Testis (tissue), 3 donors: ENCODE measurements around the gene CEP95. TPM values are rescaled to one million over a fixed set of nuclear protein-coding genes. Genes with fewer than 3 reads are reported as not detected.

Source experiments
- DNase-seq: peaks from one replicate; pipeline ENCODE4 v3.0.0-alpha.2; 2019
- H3K27ac ChIP-seq, 2 donors: fragments of 200-600 bp; sonication (generic); one replicate each; pipeline ENCODE4 v1.5.1; 2019
- H3K27me3 ChIP-seq: fragments of 200-600 bp; sonication (generic); one replicate; pipeline ENCODE4 v1.5.1; 2019
- H3K36me3 ChIP-seq: fragments of 200-600 bp; sonication (generic); one replicate; pipeline ENCODE4 v1.5.1; 2017; ENCODE audit warnings: low read depth; ENCODE audit errors: missing control alignments
- H3K4me1 ChIP-seq: fragments of 200-600 bp; sonication (generic); one replicate; pipeline ENCODE4 v1.5.1; 2019
- H3K4me3 ChIP-seq, 2 donors: fragments of 200-600 bp; sonication (generic); one replicate each; pipeline ENCODE4 v1.5.1; 2017 to 2019
- H3K9me3 ChIP-seq: fragments of 200-600 bp; sonication (generic); one replicate; pipeline ENCODE4 v1.5.1; 2017
- CTCF ChIP-seq, 3 experiments: fragments of 450-650 bp in 2 of 3; fragments of 200-600 bp in 1 of 3; sonication (generic) in 1 of 3; IDR thresholded peaks; one replicate each; pipeline ENCODE4 v1.5.1; 2016 to 2019; ENCODE audit warnings: antibody characterized with exemption in 3 of 3, mild to moderate bottlenecking in 2 of 3, moderate library complexity in 1 of 3
- POLR2A ChIP-seq: fragments of 450-650 bp; IDR thresholded peaks from one replicate; pipeline ENCODE4 v1.6.1; 2017; ENCODE audit warnings: antibody characterized with exemption, mild to moderate bottlenecking, moderate library complexity
- WGBS, 2 donors: methylation state at CpG; one replicate each; pipeline ENCODE4 v1.1.5; 2018; 5-methylcytosine and 5-hydroxymethylcytosine counted together
- intact Hi-C: fragments of 100-400 bp; cut with DNase I; formaldehyde crosslinking; loops from one replicate; pipeline ENCODE4 v1.15.1; 2023; ENCODE audit warnings: low total_unique reads
- polyA plus RNA-seq: library from polyadenylated mRNA; stranded (reverse); fragments of 350-450 nt; fragmentation: Illumina TruSeq; extraction: RNeasy Lipid Tissue Mini Kit (QIAGEN cat#74804); gene quantifications from one replicate; pipeline ENCODE4 v1.2.3, GENCODE V29; 2014; ENCODE audit warnings: low read depth, low replicate concordance; ENCODE audit not compliant: insufficient read depth
- total RNA-seq, 2 donors: library from RNA; depleted of rRNA; stranded (reverse); fragments of >200 nt; gene quantifications; one replicate each; pipeline ENCODE4 v1.2.3, GENCODE V29; 2016

Gene CEP95
- total and polyA plus RNA-seq, 3 donors from 2014 or later, result 54.1 to 93.5 (median 73.6) TPM

- intact Hi-C loops, result no loop called here
- no peak overlapping the region for H3K4me3 ChIP-seq
- no peaks in the 10 kb centered on the region for H3K9me3 ChIP-seq
- DNase-seq, result no peak
- H3K4me1 ChIP-seq, result no peaks in the 10 kb centered on the region
- H3K36me3 ChIP-seq, result no peaks in the 10 kb centered on the region
- TF ChIP-seq POLR2A (no peak), CTCF (IDR thresholded peaks at IDR 0.05) (no peak)
- H3K27ac ChIP-seq, result no peak overlapping the region
- 90 to 100% methylated on average over 1 of the region's 1 CpG for WGBS, 2 donors
- H3K27me3 ChIP-seq, result no peaks in the 10 kb centered on the region
These were observed 9.1 kb downstream of the CEP95 start for GRCh38 chr17:64515829-64516228.

GRCh38 chr17:64519601-64520000 is 12.8 kb downstream of the CEP95 start:
- no peak for DNase-seq
- WGBS, 2 donors, result 88 to 94% methylated on average over 6 of the region's 6 CpGs
- intact Hi-C loops, result no loop called here
- Histone ChIP-seq H3K4me3 (no peak overlapping the region), H3K27ac (no peak overlapping the region), H3K27me3 (no peaks in the 10 kb centered on the region), H3K9me3 (no peaks in the 10 kb centered on the region), H3K36me3 (no peaks in the 10 kb centered on the region), H3K4me1 (no peaks in the 10 kb centered on the region)
- no peak for TF ChIP-seq POLR2A
- no peak for TF ChIP-seq CTCF (IDR thresholded peaks at IDR 0.05)

GRCh38 chr17:64520359-64520758 is 13.6 kb downstream of the CEP95 start:
- TF ChIP-seq CTCF (IDR thresholded peaks at IDR 0.05) (no peak), POLR2A (no peak)
- Histone ChIP-seq H3K27ac (no peak overlapping the region), H3K36me3 (no peaks in the 10 kb centered on the region), H3K4me3 (no peak overlapping the region), H3K9me3 (no peaks in the 10 kb centered on the region), H3K27me3 (no peaks in the 10 kb centered on the region), H3K4me1 (no peaks in the 10 kb centered on the region)
- 98 to 99% methylated on average over 6 of the region's 6 CpGs for WGBS, 2 donors
- no peak for DNase-seq
- intact Hi-C loops, result no loop called here

- DNase-seq, result no peak
- no peak overlapping the region for H3K27ac ChIP-seq
- H3K4me3 ChIP-seq, result no peak overlapping the region
- TF ChIP-seq CTCF (IDR thresholded peaks at IDR 0.05), result no peak
- TF ChIP-seq POLR2A, result no peak
- no peaks in the 10 kb centered on the region for H3K36me3 ChIP-seq
- 92 to 95% methylated on average over 2 of the region's 2 CpGs for WGBS, 2 donors
- no peaks in the 10 kb centered on the region for H3K9me3 ChIP-seq
- H3K4me1 ChIP-seq, result peaks cover 17% of the 10 kb centered on the region
- H3K27me3 ChIP-seq, result no peaks in the 10 kb centered on the region
- intact Hi-C loops, result no loop called here
These were observed 21.1 kb downstream of the CEP95 start for GRCh38 chr17:64527914-64528313.

GRCh38 chr17:64529221-64529620 is 22.4 kb downstream of the CEP95 start:
- no peak overlapping the region for H3K4me3 ChIP-seq
- intact Hi-C loops, result no loop called here
- TF ChIP-seq POLR2A, result no peak
- TF ChIP-seq CTCF (IDR thresholded peaks at IDR 0.05), result no peak
- 51 to 67% methylated on average over 5 of the region's 5 CpGs for WGBS, 2 donors
- no peaks in the 10 kb centered on the region for H3K27me3 ChIP-seq
- H3K36me3 ChIP-seq, result no peaks in the 10 kb centered on the region
- peaks cover 23% of the 10 kb centered on the region for H3K4me1 ChIP-seq
- no peak for DNase-seq
- H3K27ac ChIP-seq, result no peak overlapping the region
- no peaks in the 10 kb centered on the region for H3K9me3 ChIP-seq
